HepG2 (cell line): ENCODE data around the gene HIGD1C. TPM values are rescaled to one million over a fixed set of nuclear protein-coding genes. Genes with fewer than 3 reads are reported as not detected.

Source experiments
- ATAC-seq: fragments of 200-7000 bp; cut with Tn5 transposase; 3 replicates; pipeline ENCODE4 v1.9.1; 2020; ENCODE audit warnings: mild to moderate bottlenecking, moderate library complexity
- BruUV-seq: library from RNA; stranded (reverse); fragments of 400-500 nt; replicated peaks from 2 replicates; lab custom pipeline; 2021; lab: Mats Ljungman, UMichigan
- CTCF ChIA-PET: fragments of 300-600 bp; formaldehyde crosslinking; extraction: SDS; loops from one replicate; lab custom pipeline; 2021; ENCODE audit warnings: low total read pairs, inconsistent platforms, low intra/inter-chr PET ratio; lab: Yijun Ruan, JAX
- POLR2A ChIA-PET: fragments of 350-600 bp; sonication (Branson Sonifier 250); formaldehyde crosslinking; loops from one replicate; lab custom pipeline; 2020; ENCODE audit warnings: antibody characterized with exemption, inconsistent platforms; lab: Yijun Ruan, JAX
- DNase-seq: peaks from one replicate; pipeline ENCODE4 v3.0.0-alpha.2; 2015; ENCODE audit warnings: low spot score
- FAIRE-seq: peaks from 3 replicates; lab custom pipeline; 2011; peaks lifted over from hg19 to GRCh38; lab: Jason Lieb, UNC
- H2AFZ ChIP-seq: one replicate; pipeline ENCODE4 v1.6.1; 2011; ENCODE audit warnings: low read length, inconsistent platforms
- H3K27ac ChIP-seq: fragments of 300-600 bp; 3 replicates; pipeline ENCODE4 v1.8.0; 2011; ENCODE audit warnings: mixed run types, mild to moderate bottlenecking, mixed read lengths, low read length, inconsistent platforms; ENCODE audit not compliant: insufficient read depth; ENCODE audit errors: extremely low read length
- H3K27me3 ChIP-seq, 2 experiments: fragments of 200-600 bp in 1 of 2; 2 replicates in 1 of 2; 3 replicates in 1 of 2; pipeline versions ENCODE4 v1.6.0 to v1.8.0; 2011; ENCODE audit warnings: low read length in 2 of 2, mild to moderate bottlenecking in 2 of 2, moderate library complexity in 2 of 2, inconsistent platforms in 1 of 2; ENCODE audit not compliant: insufficient read depth in 2 of 2, control insufficient read depth in 1 of 2
- H3K36me3 ChIP-seq, 2 experiments: fragments of 200-600 bp in 1 of 2; replicated peaks in 1 of 2; 2 replicates in 1 of 2; 3 replicates in 1 of 2; pipeline versions ENCODE4 v1.5.1 to v1.8.0; 2011; ENCODE audit warnings: low read length in 2 of 2, inconsistent platforms in 1 of 2; ENCODE audit not compliant: insufficient read depth in 2 of 2, control insufficient read depth in 1 of 2
- H3K4me1 ChIP-seq: 2 replicates; pipeline ENCODE4 v1.5.1; 2012; ENCODE audit warnings: low read length, inconsistent platforms; ENCODE audit not compliant: insufficient read depth
- H3K4me2 ChIP-seq: 2 replicates; pipeline ENCODE4 v1.6.0; 2011; ENCODE audit warnings: low read depth, low read length, inconsistent platforms
- H3K4me3 ChIP-seq, 3 experiments: fragments of 200-600 bp in 1 of 3; sonication (generic), shearing (Covaris generic) in 1 of 3; replicated peaks in 1 of 3; 2 replicates each; pipeline ENCODE4 v1.5.1; 2011 to 2016; ENCODE audit warnings: low read length in 3 of 3, inconsistent platforms in 2 of 3, low read depth in 2 of 3, mild to moderate bottlenecking in 2 of 3, control low read depth in 1 of 3, mixed read lengths in 1 of 3; ENCODE audit not compliant: insufficient read depth in 1 of 3
- H3K79me2 ChIP-seq: one replicate; pipeline ENCODE4 v1.6.1; 2011; ENCODE audit warnings: low read length, inconsistent platforms; ENCODE audit not compliant: insufficient read depth
- H3K9ac ChIP-seq: 2 replicates; pipeline ENCODE4 v1.6.0; 2011; ENCODE audit warnings: mild to moderate bottlenecking, low read depth, low read length, inconsistent platforms; ENCODE audit not compliant: insufficient read depth
- H3K9me3 ChIP-seq: 2 replicates; pipeline ENCODE4 v1.5.1; 2012; ENCODE audit warnings: mild to moderate bottlenecking, low read length
- H4K20me1 ChIP-seq: 2 replicates; pipeline ENCODE4 v1.6.0; 2011; ENCODE audit warnings: inconsistent platforms, mild to moderate bottlenecking, low read length, moderate library complexity; ENCODE audit not compliant: insufficient read depth
- ASH2L ChIP-seq: fragments of 300-600, 200-600 bp; sonication (generic); IDR thresholded peaks from 2 replicates; pipeline ENCODE4 v1.7.0; 2017; ENCODE audit warnings: low read depth, mild to moderate bottlenecking, moderate library complexity, mixed read lengths, low read length; ENCODE audit not compliant: insufficient read length
- GATAD1 ChIP-seq: IDR thresholded peaks from 2 replicates; pipeline ENCODE4 v1.6.1; 2016; ENCODE audit warnings: missing genetic modification reagents, missing compliant biosample characterization
- KLF6 ChIP-seq: IDR thresholded peaks from 2 replicates; pipeline ENCODE4 v1.8.0; 2016; ENCODE audit warnings: missing biosample characterization, missing genetic modification reagents
- POGZ ChIP-seq: sonication (generic); formaldehyde crosslinking; IDR thresholded peaks from 2 replicates; pipeline ENCODE4 v1.4.0; 2020; ENCODE audit warnings: mild to moderate bottlenecking, missing genetic modification reagents
- TCF7 ChIP-seq: sonication (generic); IDR thresholded peaks from 2 replicates; pipeline ENCODE4 v1.6.1; 2016; ENCODE audit warnings: antibody characterized with exemption, low read depth
- THAP9 ChIP-seq: sonication (generic); formaldehyde crosslinking; IDR thresholded peaks from 2 replicates; pipeline ENCODE4; 2020; ENCODE audit warnings: missing genetic modification reagents, mild to moderate bottlenecking, borderline replicate concordance
- ZBTB49 ChIP-seq: sonication (generic); formaldehyde crosslinking; IDR thresholded peaks from 2 replicates; pipeline ENCODE4 v1.4.0; 2020; ENCODE audit warnings: missing genetic modification reagents, borderline replicate concordance
- ZNF230 ChIP-seq: sonication (generic); formaldehyde crosslinking; IDR thresholded peaks from 2 replicates; pipeline ENCODE4 v1.4.0; 2020; ENCODE audit warnings: mild to moderate bottlenecking, missing genetic modification reagents
- ZNF263 ChIP-seq: sonication (generic); formaldehyde crosslinking; IDR thresholded peaks from 2 replicates; pipeline ENCODE4 v1.4.0; 2020; ENCODE audit warnings: missing genetic modification reagents
- ZNF672 ChIP-seq: sonication (generic); formaldehyde crosslinking; IDR thresholded peaks from 2 replicates; pipeline ENCODE4 v1.8.1; 2022; ENCODE audit warnings: missing genetic modification reagents
- WGBS: methylation state at CpG from one replicate; pipeline ENCODE4 v1.1.6; 2017; ENCODE audit warnings: low lambda C conversion rate; 5-methylcytosine and 5-hydroxymethylcytosine counted together
- in situ Hi-C: cut with HindIII; loops from 2 replicates; pipeline ENCODE4 v1.10.0; 2017; ENCODE audit warnings: low pct_unique_long_range_greater_than_20kb; ENCODE audit not compliant: extremely low pct_ligation_motif_present
- intact Hi-C: fragments of 100-400 bp; cut with micrococcal nuclease; formaldehyde crosslinking; loops from one replicate; pipeline ENCODE4 v1.10.0; 2022; ENCODE audit not compliant: unreplicated experiment
- polyA plus RNA-seq, 8 experiments: library from polyadenylated mRNA; depleted of rRNA in 3 of 8; stranded (reverse) in 7 of 8; unstranded in 1 of 8; fragments of >200 nt; fragmentation: Illumina TruSeq in 4 of 8; extraction: Trizol in 4 of 8; gene quantifications; 2 replicates each; pipeline versions ENCODE4 v1.2.1 to v1.2.3, GENCODE V29; 2011 to 2016; ENCODE audit warnings: low read depth in 4 of 8, missing spikeins in 1 of 8, mixed read lengths in 1 of 8; ENCODE audit not compliant: insufficient read depth in 1 of 8
- total RNA-seq, 5 experiments: library from RNA; depleted of rRNA; stranded (reverse); fragments of >200 nt; fragmentation: Illumina TruSeq; extraction: Trizol; gene quantifications; 2 replicates each; pipeline ENCODE4 v1.2.3, GENCODE V29; 2016; ENCODE audit warnings: low read depth in 1 of 5

HIGD1C gene
- total and polyA plus RNA-seq, 2 of the 13 experiments (the other 11 are each of a cell fraction or from before 2014, with no cell fraction given) = not detected

GRCh38 chr12:50985322-50985721, 33.0 kb downstream of the HIGD1C start:
- CTCF ChIA-PET = interaction anchor here (1.5 kb wide), 1 partner anchor 160 kb away, joined by 4 read pairs; no protein-coding TSS in a partner anchor
- Histone ChIP-seq H3K4me3 (no peak overlapping the region), H2AFZ (no peak overlapping the region), H3K4me1 (peaks cover 42% of the 10 kb centered on the region), H3K27ac (peak overlapping the region; percentile 8), H3K36me3 (peaks cover 6 to 13% of the 10 kb centered on the region in 2 experiments), H3K4me2 (no peak overlapping the region), H3K9me3 (no peaks in the 10 kb centered on the region), H3K27me3 (no peaks in the 10 kb centered on the region), H4K20me1 (no peaks in the 10 kb centered on the region), H3K79me2 (no peaks in the 10 kb centered on the region), H3K9ac (no peak overlapping the region)
- in situ Hi-C loops (loop anchor here (5.0 kb wide), 1 partner anchor 158 kb away; no protein-coding TSS in a partner anchor), intact Hi-C loops (no loop called here)
- no TSS peak for BruUV-seq
- peak; percentile 25 for DNase-seq
- no peak for TF ChIP-seq ZNF263 (CRISPR knock-in tag)
- TF ChIP-seq GATAD1 (CRISPR knock-in tag) = no peak
- no peak for TF ChIP-seq ZBTB49
- no peak for FAIRE-seq
- POLR2A ChIA-PET = interaction anchor here (0.9 to 3.5 kb wide), 6 partner anchors 41 to 221 kb away, joined by 3 to 23 read pairs (median 4); partner anchors contain the start of genes ATF1 and SLC11A2
- ATAC-seq = no peak

- intact Hi-C loops (loop anchor here (1.0 kb wide), 2 partner anchors 162 to 222 kb away; no protein-coding TSS in a partner anchor), in situ Hi-C loops (loop anchor here (5.0 kb wide), 1 partner anchor 160 kb away; no protein-coding TSS in a partner anchor)
- Histone ChIP-seq H3K27me3 (no peaks in the 10 kb centered on the region), H3K79me2 (no peaks in the 10 kb centered on the region), H3K4me1 (peaks cover 23% of the 10 kb centered on the region), H3K27ac (no peak overlapping the region), H4K20me1 (no peaks in the 10 kb centered on the region), H3K9ac (no peak overlapping the region), H3K4me2 (no peak overlapping the region), H3K4me3 (no peak overlapping the region), H3K9me3 (no peaks in the 10 kb centered on the region), H2AFZ (no peak overlapping the region), H3K36me3 (peaks cover 16 to 31% of the 10 kb centered on the region in 2 experiments)
- ATAC-seq = peak; percentile 91
- BruUV-seq = TSS peak; percentile 20
- CTCF ChIA-PET = interaction anchor here (1.7 kb wide), 1 partner anchor 161 kb away, joined by 17 read pairs; no protein-coding TSS in a partner anchor
- peak; percentile 46 for DNase-seq
- POLR2A ChIA-PET = interaction anchor here (0.9 to 3.5 kb wide), 9 partner anchors 14 to 223 kb away, joined by 3 to 23 read pairs (median 6); partner anchors contain the start of genes ATF1 and SLC11A2
- WGBS = 50% methylated on average over 8 of the region's 8 CpGs
- FAIRE-seq = peak; percentile 94
- TF ChIP-seq ZNF230 (CRISPR knock-in tag) (no peak), POGZ (CRISPR knock-in tag) (no peak), ZNF672 (CRISPR knock-in tag) (no peak), KLF6 (CRISPR knock-in tag) (no peak), TCF7 (no peak), THAP9 (CRISPR knock-in tag) (no peak), ASH2L (no peak)
Measured at GRCh38 chr12:50986966-50987737, 34.8 kb downstream of the HIGD1C start.
